Astrocyte of the spinal cord (primary cell): ENCODE measurements around the gene SF3B1.
"Not testable (repeated sequence)": the region's sequence is repeated elsewhere in the genome, so short reads cannot be mapped to it uniquely, and the experiment has no call there.

Source experiments
- DNase-seq: peaks from one replicate; pipeline ENCODE4 v3.0.0; 2011; ENCODE audit warnings: low read depth, low spot score
- H3K4me3 ChIP-seq: 2 replicates; pipeline ENCODE4 v1.5.1; 2011; ENCODE audit warnings: low read depth, mild to moderate bottlenecking, low read length, moderate library complexity
- CTCF ChIP-seq: IDR thresholded peaks from 2 replicates; pipeline ENCODE4 v1.5.1; 2012; ENCODE audit warnings: low read depth, mild to moderate bottlenecking, low read length, inconsistent platforms
- in situ Hi-C: cut with HindIII; loops from 2 replicates; pipeline ENCODE4 v1.10.0; 2017; ENCODE audit warnings: low sequenced_read_pairs

Gene SF3B1

DNA sequence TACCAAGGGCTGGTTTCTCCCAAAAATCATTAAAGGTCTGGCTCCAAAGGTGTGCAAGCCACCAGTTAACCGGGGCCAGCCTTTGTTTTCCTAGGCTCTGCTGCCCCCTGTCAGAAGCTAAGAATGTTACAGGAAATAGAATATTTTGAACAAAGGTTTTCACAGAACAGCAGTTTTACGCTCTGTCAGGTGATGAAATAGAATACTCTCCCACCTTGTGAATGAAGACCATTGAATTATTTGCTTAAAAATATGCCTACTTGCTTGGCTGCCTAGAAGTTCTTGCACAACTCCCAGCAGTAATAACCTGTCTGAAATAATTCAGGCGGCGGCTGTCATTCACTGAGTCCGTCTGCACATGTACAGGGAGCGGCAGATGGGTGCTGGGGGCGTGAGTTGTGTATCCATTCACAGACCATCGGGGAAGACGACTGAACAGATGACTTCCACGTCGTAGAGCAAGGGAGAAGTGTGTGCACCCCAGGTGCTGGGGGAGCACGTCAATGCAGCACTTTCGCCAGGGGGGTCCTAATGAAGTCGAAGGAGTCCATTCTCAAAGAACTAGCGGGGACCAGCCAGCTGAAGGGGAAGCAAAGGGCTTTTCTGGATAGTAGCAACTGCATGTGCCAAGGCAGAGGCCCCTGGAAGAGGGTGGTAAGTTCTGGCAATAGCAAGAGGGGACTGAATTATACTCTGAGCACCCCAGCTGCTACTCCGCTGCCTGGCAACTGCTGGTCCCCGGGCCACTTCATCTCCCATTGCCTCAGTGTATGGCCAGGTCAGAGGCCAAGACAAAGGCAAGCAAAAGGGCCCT, 56.1 kb downstream of the SF3B1 start:
- in situ Hi-C loops = no loop called here

DNA sequence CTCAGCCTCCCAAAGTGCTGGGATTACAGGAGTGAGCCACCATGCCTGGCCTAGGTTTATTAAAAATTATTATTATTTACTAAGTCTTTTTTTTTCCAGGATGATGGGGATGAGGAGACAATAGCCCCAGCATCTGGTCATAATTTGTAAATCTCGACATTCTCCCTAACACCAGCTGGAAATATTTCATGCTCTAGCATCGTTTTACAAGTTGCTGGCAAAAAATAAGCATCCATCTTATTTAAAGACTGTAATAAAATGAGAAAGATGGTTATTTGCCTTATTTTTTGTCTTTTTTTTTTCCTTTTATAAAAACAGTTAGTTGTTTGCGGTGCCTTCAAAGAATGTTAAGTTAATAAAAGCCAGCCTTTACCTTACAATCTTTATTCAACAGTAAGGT, 56.7 kb downstream of the SF3B1 start:
- DNase-seq = no peak
- no peak overlapping the region for H3K4me3 ChIP-seq
- in situ Hi-C loops = no loop called here
- TF ChIP-seq CTCF = no peak

More for the DNA sequence above, 56.1 kb downstream of the SF3B1 start:
- DNase-seq = peak; percentile 58
- H3K4me3 ChIP-seq = peak overlapping the region; percentile 0
- TF ChIP-seq CTCF = peak; percentile 66

DNA sequence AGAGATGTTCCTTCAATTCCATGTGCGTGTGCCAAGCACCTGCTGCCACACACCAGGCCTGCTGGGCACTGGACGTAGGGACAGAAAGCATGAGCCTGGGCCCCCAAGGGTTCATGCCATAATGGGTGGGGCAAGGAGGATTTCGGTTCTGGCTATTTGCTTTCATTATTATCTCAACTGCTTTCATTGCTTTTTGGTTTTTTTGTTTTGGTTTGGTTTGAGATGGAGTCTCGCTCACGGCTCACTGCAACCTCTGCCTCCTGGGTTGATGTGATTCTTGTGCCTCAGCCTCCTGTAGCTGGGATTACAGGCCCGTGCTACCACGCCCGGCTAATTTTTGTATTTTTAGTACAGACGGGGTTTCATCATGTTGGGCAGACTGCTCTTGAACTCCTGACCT, 57.2 kb downstream of the SF3B1 start:
- H3K4me3 ChIP-seq = no peak overlapping the region
- in situ Hi-C loops = no loop called here
- no peak for TF ChIP-seq CTCF
- no peak for DNase-seq

DNA sequence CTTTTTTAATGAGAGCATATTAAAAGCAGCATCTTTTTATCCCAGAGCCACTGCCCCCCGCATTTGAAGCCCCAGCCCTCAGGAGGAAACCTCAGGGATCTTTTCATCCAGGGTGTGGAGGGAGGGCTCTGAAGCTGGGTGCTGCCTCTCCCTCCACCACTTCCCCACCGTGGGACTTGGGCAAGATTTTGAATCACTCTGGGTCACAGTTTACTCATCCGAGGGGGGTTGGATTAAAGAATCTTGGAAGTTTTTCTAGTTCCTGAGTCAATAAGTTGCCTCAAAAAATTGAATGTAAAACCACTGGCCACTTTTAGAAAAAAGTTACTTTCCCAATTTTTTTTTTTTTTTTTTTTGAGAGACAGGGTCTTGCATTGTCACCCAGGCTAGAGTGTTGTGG, 62.2 kb downstream of the SF3B1 start:
- in situ Hi-C loops = no loop called here
- H3K4me3 ChIP-seq = no peak overlapping the region
- no peak for TF ChIP-seq CTCF
- DNase-seq = no peak

- in situ Hi-C loops, H3K4me3 ChIP-seq, DNase-seq: not testable (repeated sequence)
Measured at GRCh38 chr2:197370664-197371063, 64.2 kb downstream of the SF3B1 start.

DNA sequence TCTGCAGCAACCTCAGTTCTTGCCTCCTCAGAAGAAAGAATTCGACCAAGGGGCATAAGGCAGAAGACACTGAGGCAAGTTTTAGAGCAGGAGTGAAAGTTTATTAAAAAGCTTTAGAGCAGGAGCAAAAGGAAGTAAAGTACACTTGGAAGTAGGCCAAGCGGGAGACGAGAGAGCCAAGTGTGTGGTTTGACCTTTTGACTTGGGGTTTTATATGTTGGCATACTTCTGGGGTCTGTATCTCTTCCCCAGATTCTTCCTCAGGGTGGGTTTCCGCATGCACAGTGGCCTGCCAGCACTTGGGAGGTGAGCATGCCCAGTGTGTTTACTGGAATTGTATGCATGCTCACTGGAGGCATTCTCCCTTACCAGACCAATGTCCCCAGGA, 64.9 kb downstream of the SF3B1 start:
- in situ Hi-C loops = no loop called here
- no peak for DNase-seq
- H3K4me3 ChIP-seq = no peak overlapping the region
- TF ChIP-seq CTCF = no peak

DNA sequence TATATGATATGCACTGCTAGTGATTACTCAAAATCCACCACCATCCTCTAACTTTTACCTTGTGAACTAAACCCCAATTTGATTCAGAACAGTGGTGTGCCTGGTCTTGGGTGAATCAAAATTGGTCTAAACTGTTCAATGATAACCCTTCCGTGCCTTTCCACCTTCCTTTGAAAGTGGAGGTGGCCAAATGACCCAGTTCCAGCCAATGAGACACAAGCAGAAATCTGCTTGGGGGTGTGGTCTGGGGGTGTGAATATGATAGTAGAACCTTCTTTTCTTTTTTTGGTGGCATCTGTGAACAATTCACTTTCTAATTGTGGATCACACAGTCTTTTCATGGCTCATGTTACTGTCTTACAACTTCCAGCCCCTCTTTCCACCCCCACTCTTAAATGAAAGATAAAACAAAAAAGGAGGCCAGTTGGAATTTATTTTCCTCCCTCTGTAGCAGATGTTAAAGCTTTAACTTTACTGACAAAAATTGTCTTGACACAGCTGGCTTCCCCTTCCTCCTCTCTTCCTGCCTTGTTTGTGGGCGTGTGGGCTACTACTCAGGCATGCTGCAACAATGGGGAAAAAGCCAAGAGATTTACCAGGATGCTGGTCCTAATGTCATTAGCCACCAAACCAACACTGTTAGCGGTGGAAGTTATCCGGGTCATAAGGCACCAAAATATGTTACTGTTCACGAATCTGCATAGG, 65.4 kb downstream of the SF3B1 start:
- H3K4me3 ChIP-seq = no peak overlapping the region
- in situ Hi-C loops = no loop called here
- DNase-seq = no peak
- TF ChIP-seq CTCF = no peak
